ENCODE data around the gene INO80B.

DNA sequence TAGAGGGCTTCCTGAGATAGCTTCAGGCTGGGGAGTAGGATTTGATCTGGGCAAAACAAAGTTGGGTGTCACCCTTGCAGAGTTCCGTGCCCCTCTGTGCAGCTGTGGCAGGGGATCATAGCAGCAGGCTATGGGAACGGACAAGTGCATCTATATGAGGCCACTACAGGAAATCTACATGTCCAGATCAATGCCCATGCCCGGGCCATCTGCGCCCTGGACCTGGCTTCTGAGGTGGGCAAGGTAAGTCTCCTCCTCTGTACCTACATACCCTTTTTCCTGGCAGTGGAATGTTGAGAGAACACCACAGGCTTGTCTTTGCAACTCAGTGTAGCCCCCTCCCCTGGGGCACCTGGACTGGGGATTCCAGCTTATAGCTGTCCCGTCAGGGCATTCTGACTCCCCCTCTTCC, 29.9 kb upstream of the INO80B start:
- TF ChIP-seq, protein P1, sequence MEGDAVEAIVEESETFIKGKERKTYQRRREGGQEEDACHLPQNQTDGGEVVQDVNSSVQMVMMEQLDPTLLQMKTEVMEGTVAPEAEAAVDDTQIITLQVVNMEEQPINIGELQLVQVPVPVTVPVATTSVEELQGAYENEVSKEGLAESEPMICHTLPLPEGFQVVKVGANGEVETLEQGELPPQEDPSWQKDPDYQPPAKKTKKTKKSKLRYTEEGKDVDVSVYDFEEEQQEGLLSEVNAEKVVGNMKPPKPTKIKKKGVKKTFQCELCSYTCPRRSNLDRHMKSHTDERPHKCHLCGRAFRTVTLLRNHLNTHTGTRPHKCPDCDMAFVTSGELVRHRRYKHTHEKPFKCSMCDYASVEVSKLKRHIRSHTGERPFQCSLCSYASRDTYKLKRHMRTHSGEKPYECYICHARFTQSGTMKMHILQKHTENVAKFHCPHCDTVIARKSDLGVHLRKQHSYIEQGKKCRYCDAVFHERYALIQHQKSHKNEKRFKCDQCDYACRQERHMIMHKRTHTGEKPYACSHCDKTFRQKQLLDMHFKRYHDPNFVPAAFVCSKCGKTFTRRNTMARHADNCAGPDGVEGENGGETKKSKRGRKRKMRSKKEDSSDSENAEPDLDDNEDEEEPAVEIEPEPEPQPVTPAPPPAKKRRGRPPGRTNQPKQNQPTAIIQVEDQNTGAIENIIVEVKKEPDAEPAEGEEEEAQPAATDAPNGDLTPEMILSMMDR (IDR thresholded peaks at IDR 0.05), result no peak
- no peak for TF ChIP-seq POLR2A (IDR thresholded peaks at IDR 0.05)
- TF ChIP-seq POLR2AphosphoS5 (IDR thresholded peaks at IDR 0.05), result no peak
